Activated naive CD4-positive, alpha-beta T cell treated with Interleukin-2 at 50 U/mL for 16 hours (primary cell): ENCODE data around the gene CYB5R3.

ENCODE experiments used
- DNase-seq: peaks from one replicate; pipeline ENCODE4 v3.0.0-alpha.2; 2020

The CYB5R3 gene

GRCh38 chr22:42644422-42645340, 4.5 kb downstream of the CYB5R3 start:
- DNase-seq = no peak

DNA sequence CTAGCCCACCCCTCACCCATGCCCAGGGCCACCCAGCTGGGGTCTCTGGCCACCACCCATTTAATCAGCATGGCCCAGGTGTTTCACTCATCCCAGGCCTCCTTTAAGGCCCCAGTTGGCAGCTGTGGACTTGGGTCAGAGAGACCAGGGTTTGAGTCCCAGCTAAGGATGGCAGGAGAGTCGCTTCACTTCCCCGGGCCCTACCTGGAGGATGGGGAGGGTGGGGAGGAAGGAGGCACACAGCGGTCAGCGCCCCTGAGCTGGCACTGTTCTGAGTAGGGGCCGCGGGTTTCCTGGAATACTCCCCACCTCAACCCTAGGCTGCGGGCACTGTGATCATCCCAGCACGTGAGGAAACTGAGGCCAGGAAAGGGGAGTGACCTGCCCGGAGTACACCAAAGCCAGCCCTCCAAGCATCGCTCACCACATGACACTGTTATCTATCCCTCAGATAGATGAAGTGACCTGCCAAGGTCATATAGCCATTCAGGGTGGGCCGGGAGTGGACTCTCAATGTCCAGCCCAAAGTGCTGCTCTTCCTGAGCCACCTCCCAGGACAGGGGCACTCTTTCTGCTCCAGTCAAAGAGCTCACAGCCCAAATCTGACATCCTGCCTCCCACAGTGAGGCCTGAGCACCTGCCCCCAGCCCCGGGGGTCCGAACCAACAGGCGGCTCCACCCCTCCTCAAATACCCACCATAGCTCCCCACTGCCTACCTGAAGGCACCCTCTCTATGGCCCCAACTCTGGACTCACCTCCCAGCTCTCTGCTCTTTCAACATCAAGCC, 5.4 kb downstream of the CYB5R3 start:
- DNase-seq = no peak

DNA sequence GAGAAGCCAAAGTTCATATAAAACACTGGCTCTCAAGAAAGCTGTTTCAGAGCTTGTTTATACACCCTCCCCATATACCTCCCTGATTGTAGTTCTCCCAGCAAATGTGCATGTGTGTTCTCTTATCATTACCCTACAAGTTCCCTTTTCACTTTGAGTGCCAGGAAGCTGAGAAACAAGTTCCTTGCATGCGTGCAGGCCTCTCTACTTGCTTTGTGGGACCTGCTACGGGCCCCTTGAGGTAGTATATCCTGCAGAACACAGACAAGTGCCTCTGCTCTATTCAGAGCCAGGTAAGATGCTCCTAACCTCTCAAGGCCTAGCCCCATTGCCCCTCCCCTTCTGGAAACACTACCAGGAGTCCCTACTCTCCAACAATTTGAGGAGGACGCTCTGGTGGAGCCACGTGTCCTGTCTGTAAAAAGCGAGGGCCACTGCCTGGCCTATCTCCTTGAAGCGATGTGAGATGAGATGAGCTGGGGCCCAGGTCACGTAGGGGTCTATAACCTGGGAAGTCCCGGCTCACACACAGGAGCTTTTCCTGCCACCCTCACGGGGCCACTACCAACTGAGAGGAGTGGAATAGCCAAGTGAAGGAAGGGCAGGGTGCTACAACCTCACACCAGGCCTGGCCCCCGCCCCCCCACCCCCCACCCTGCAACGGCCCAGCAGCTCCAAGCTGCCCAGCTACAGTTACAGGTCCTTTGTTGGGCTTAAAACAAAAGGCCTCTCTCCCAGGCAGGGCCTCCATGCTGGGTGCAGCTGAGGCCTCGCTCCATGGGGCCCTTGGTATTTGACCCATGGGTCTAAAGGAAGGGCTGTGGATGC, 6.2 kb downstream of the CYB5R3 start:
- DNase-seq = no peak

DNA sequence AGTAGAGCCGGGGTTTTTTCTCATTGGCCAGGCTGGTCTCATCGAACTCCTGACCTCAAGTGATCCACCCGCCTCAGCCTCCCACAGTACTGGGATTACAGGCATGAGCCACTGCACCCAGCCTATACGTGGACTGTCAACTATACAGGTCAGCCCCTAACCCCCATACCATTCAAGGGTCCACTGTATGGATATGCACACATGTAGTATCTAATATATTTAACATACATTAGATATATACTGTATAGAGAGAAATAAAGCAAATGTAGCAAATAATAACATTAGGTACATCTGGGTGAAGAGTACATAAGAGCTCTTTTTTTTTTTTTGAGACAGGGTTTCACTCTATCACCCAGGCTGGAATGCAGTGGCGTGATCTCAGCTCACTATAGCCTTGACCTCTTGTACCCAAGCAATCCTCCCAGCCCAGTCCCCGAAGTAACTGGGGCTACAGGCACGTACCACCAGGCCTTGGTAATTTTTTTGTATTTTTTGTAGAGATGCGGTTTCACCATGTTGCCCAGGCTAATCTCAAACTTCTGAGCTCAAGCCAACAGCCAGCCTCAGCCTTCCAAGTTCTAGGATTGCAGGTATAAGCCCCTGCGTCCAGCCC, 7.3 kb downstream of the CYB5R3 start:
- no peak for DNase-seq

DNA sequence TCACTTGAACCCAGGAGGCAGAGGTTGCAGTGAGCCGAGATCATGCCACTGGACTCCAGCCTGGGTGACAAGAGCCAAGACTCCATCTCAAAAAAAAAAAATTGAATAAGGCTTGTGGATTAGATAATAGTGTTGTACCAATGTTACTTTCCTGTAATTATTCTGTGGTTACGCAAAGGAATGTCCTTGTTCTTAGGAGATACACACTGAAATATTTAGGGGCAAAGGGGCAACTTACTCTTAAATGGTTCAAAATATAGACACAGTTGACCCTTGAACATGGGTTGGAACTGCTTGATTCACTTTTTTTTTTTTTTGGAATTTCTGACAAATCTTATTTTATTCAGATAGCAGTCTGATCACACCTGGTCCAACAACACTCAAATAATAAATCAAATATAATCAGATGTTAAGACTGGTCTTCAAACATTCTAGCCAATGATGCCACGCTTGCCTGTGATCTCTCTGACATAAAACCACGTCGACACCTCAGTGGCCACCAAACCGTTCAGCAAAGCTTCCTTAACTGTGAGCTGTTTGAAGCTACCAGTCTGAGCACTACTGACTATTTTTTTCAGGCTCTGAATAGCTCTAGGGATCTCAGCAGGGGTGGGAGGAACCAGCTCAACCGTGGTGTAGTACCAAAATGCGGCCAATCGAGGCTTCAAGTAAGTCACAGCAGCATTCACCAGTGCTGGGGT, 9.5 kb downstream of the CYB5R3 start:
- no peak for DNase-seq

- DNase-seq = no peak
Observed at GRCh38 chr22:42637555-42637954, 11.6 kb downstream of the CYB5R3 start.

DNA sequence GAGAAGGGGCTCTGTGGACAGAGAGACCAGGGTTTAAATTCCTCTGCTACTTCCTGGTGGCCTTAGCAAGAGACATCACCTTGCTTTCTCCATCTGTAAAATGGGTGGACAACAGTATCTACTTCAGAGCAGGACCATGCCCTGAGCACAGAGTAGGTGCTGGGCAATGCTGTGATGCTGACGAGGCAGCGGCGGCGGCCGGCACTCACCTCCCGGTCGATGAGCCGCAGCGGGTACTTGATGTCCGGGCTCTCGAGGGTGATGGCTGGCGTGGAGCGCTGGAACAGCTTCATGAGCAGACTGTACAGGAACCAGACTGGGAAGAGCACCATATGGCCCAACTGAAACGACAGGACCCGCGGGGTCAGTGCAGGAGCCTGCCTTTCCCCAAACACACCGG, 12.7 kb downstream of the CYB5R3 start:
- DNase-seq = no peak

DNA sequence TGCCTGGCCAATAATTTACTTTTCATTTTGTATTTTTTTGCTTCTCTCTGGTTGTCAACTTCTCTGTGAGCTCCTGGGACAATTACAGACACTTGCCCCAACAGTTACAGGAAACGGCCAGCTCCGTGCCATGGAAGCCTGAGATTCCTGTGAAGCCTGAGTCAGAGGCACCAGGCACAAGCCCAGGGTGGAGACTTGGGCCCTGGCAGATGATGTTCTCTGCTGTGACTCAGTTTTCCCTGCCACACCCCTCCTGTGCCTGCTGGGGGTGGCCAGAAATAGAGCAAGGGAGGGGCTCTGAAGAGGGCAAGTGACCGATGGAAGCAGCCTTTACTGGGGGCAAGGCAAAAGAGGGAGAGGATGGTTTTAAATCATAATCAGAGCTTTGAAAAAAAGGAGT, 13.7 kb downstream of the CYB5R3 start:
- no peak for DNase-seq

- DNase-seq = no peak
Observed at GRCh38 chr22:42633013-42633412, 16.2 kb downstream of the CYB5R3 start.

GRCh38 chr22:42632096-42632495, 17.1 kb downstream of the CYB5R3 start:
- no peak for DNase-seq

DNA sequence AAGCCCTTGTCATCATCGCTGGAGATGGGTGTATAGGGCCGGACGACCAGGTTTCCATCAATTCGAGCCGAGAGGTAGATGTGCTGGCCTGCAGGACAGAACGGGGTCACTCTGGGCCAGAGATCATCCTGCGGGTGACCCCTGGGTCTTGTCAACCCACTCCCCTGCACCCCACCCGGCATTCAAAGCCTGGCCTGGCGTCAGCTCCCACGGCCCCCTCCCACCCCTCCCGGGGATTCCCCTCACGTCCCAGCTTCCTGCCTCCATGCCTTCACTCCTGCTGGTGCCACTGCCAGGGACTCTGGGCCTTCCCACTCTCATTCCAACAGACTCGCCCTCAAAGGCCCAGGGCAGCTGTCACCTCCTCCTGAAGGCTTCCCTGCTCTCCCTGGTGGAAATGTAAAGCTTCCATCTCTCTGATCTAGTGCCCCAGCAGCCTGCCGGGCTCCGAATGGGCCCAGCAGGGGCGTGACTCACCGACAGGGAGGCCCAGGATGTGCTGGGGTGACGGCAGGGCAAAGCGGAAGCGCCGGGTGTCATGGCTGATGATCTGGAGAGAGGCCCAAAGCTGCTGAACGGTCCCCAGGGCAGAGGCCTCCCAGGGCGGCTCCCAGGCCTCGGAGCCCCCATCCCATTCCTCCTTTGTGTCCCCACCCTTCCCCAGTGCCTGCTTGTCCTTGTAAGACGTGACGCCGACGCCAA, 18.1 kb downstream of the CYB5R3 start:
- no peak for DNase-seq

DNA sequence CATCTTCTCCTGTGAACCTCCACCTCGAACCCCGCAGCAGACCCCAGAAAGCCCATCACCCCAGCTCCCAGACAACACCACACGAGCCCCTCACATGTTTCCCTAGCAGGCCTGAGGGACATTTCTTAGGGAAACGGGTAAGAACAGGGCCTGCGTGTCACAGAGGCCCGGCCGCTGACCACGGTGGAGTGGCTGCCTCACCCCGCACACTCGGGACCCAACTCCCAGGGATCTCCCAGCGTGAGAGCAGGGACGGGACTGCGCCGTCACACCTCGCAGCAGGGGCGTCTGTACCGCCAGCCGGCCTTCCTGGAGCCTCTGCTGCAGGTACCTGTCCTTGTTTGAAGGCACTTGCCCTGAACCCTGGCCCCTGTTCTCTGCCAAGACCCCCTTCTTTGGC, 19.0 kb downstream of the CYB5R3 start:
- DNase-seq = no peak

GRCh38 chr22:42627981-42628380, 21.2 kb downstream of the CYB5R3 start:
- no peak for DNase-seq

DNA sequence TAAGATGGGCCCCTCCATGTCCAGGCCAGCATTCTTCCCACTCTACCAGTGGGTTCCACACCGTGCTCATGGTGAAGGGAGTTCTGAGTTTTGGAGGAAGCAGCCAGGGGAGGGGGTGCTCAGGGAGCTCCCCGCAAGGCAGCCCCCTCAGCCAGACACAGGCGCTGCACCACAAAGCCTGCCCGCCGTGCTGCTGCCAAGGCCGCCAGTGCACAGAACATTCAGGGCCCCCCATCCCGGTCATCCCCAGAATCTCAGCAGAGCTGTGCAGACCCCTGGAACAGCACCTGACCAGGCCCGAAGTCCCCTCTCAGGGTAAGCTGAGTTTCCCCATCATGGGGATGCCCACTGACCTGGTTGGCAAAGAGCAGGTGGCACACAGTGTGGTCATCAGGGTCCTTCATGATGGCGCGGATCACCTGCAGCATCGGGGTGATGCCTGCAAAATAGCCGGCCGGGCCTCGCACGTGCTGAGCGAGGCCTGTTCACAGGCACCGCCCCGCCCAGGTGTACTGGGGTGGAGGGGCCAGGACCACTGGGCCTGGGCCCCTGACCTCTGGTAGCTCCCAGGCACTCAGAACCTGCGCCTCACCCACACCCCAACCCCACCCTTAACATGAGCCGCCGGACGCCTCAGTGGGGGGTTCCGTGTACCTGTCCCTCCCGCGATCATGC, 22.1 kb downstream of the CYB5R3 start:
- DNase-seq = no peak

DNA sequence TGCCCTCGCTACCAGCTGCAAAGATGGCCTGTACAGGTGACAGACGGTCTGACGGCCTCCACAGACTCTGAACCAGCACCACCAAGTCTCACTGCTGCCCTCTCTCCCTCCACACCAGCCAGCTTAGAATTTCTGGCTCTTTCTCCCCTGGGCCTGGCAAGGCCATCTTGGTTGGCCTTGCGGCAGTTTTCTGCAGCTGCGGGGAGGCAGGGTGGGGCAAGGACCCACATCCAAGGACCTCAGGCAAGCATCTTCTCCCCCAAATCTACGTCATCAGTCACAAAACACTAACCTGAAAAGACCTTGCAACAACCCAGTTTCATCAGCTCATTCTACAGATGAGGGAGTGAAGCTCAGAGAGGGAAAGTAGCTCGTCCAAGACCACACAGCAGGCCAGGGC, 22.8 kb downstream of the CYB5R3 start:
- no peak for DNase-seq

GRCh38 chr22:42625416-42625815, 23.8 kb downstream of the CYB5R3 start:
- DNase-seq = no peak

- DNase-seq = no peak
Observed at GRCh38 chr22:42624551-42625106, 24.6 kb downstream of the CYB5R3 start.

DNA sequence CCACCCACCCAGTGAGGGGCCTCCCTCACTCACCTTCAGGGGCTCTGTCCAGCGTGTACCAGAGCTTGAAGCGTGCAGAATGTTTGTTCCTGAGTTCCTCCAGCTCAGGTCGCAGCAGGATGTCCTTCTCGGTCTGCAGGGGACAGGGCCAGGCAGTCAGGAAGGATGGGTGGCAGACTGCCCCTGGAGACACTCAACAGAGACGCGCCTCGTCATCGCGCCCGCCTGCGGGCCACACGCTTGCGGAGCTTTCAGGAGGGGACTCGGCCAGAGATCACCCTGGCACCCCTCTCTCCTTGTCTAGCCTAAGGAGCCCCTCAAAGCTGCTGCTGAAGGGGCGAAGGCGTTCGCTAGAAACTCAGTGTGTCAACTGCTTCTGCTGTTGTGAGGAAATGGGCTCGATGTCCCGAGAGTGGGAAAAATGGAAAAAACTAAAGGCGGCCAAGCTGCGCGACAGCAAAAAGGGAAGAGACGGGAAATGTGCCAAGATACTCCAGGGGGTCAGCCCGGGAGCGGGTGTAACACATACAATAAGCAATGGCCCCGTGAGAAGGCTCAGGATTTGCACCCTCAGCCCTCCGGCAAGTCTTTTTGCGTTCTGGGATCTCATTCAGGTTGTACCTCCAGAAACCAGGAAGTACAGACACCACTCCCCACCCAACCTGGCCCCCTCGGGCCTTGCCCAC, 25.3 kb downstream of the CYB5R3 start:
- DNase-seq = no peak

DNA sequence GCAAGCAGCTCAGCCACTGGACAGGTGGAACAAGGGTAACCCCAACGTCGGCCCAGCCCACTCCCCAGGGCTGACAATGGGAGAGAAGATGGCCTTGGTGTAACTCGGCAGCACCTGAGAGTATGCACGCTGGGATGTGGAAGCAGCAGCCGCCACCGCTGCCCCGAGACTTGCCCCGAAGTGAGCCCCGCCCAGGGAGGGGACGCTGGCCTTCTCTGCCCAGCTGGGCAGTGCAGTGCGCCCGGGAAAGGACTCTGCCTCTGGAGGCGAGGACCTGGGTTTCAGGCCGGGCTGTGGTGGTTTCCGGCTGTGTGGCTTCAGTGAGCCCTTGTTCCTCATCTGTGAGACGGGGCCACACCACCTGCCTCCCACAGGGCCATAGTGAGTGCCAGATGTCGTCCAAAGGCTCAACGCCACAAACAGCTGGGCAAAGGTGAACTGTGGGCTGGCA, 25.9 kb downstream of the CYB5R3 start:
- DNase-seq = no peak
